ENCODE results near the gene AUTS2.

Gene AUTS2

DNA sequence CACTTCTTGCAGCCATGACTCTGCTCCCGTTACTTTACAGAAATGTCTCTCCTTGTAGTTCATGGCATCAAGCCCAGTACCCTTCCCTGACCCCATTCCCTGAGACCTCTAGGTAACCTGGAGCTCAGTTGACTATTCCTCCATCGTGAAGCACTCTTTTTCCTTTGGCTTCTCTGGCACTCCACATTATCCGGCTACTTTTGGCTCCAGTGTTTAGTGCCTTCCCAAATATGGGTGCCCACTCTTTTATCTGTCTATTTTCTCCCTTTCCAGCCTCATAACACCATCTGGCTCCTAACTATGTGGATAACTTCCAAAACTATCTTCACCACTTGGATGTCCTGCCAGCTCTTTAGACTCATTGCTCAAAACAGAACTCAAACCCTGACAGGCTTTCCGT lies 788.9 kb downstream of the AUTS2 start:
- Mint-ChIP-seq H3K4me3 (no peak overlapping the region), H3K27ac (no peak overlapping the region), H3K36me3 (no peaks in the 10 kb centered on the region), H3K27me3 (no peaks in the 10 kb centered on the region), H3K9me3 (ENCODE audit: low read depth) (no peaks in the 10 kb centered on the region), H3K4me1 (ENCODE audit: low read depth) (no peaks in the 10 kb centered on the region)

DNA sequence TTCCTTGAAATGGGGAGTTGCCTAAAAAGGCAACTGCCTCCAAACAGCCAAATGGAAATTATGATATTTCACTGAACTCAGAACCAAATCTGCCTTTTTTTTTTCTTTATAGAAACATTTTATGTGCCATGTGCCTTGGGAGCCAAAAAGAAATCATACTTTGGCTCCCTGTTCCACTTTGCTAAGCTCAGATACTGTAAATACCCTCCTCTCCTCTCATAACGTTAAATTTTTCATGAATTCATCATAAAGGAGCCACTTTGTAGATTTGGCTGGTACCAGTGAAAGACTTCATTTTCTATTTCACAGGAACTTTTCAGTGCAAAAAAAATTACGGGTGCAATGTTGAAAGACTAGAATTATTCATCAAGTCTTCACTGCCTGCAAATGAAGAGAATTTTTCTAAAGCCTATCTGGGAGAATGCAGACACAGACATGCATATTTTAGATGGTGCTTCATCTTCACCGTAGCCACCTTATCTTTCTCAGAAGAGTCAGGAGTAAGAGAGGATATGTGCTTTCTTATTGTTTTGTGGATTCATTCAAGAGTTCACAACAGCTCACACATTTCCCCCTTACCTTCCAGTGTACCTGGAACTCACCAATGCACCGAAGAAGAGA lies 791.4 kb downstream of the AUTS2 start:
- Mint-ChIP-seq H3K9me3 (ENCODE audit: low read depth) (no peaks in the 10 kb centered on the region), H3K27me3 (no peaks in the 10 kb centered on the region), H3K4me1 (ENCODE audit: low read depth) (no peaks in the 10 kb centered on the region), H3K27ac (no peak overlapping the region), H3K36me3 (no peaks in the 10 kb centered on the region), H3K4me3 (no peak overlapping the region)

DNA sequence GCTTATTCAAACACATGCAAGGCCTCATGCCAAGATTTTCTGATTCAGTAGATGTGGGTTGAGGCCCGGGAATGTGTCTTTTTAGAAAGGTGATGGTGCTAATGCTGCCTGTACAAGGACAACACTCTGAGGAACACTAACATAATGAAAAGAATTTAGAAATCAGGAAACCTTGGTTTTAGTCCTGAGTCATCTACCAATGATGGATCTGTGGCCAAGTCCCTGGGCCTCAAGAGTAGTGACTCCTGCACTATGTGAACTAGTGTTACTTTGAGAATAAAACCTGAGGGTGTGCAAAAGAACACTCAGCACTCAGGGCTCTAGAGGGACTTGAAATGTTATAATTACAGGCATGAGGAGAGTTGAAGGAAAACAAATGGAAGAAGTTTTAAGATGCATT lies 792.0 kb downstream of the AUTS2 start:
- Mint-ChIP-seq H3K9me3 (ENCODE audit: low read depth) (no peaks in the 10 kb centered on the region), H3K36me3 (no peaks in the 10 kb centered on the region)

DNA sequence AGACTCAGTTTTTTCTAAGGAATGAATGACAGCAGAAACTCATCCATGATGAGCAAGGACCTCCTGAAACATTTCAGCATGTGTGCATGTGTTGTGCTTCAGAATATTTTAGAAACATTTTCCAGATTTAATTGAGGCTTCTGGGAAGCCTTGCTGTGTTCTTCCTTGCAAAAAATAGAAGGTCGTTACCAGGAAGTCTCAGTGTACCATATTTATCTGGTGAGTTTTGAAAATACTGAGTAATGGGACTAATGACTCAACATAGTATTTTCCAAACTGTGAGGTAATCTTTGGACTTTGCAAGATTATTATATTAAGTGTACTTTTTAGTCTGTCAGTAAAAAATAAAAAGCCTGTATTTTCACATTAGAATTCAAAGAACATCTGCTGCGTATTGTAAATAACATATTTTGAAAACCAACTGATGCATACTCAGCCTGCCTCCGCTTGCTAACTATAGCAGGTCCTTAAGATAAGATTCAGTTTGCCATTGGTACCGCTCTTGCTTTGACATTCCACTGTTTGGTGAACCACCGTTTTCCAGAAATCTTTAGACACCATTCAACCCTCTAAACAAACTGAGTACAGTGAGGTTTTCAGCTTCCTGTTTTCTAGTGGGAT lies 794.1 kb downstream of the AUTS2 start:
- H3K27ac Mint-ChIP-seq: no peak overlapping the region
- H3K36me3 Mint-ChIP-seq: no peaks in the 10 kb centered on the region
- H3K27me3 Mint-ChIP-seq: no peaks in the 10 kb centered on the region
- H3K9me3 Mint-ChIP-seq (ENCODE audit: low read depth): no peaks in the 10 kb centered on the region
- H3K4me1 Mint-ChIP-seq (ENCODE audit: low read depth): no peaks in the 10 kb centered on the region
- no peak overlapping the region for H3K4me3 Mint-ChIP-seq

More for the DNA sequence above, 792.0 kb downstream of the AUTS2 start:
- no peaks in the 10 kb centered on the region for H3K4me1 Mint-ChIP-seq (ENCODE audit: low read depth)
- no peaks in the 10 kb centered on the region for H3K27me3 Mint-ChIP-seq
- no peak overlapping the region for H3K27ac Mint-ChIP-seq
- no peak overlapping the region for H3K4me3 Mint-ChIP-seq

DNA sequence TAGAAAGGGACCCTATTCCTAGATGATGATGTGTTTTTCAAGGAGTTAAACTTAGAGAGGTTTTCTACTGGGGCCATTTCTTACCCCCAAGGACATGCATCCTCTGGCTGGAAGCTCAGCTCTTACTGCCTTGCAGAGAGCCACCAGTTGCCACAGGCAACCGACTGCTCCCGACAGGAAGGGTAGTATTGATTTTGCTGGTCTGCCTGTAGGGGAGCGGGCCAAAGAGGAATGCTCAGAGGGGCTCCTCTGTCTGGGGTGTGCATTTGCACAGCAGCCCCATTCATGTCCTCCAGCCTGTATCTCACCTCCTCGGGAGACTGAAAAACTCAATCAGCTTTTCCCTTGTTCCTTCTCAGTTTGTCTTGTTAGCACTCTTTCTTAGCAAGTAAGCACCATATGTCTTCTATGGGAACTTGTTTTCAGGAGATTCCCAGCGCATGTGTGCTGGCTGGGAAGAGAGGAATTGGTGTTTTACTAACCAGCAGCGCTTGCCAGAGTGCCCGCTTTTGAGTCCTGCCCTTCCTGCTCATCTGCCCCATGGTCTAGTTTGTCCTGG lies 794.7 kb downstream of the AUTS2 start:
- no peaks in the 10 kb centered on the region for H3K9me3 Mint-ChIP-seq (ENCODE audit: low read depth)
- H3K36me3 Mint-ChIP-seq: no peaks in the 10 kb centered on the region
- no peaks in the 10 kb centered on the region for H3K27me3 Mint-ChIP-seq
- no peaks in the 10 kb centered on the region for H3K4me1 Mint-ChIP-seq (ENCODE audit: low read depth)
- no peak overlapping the region for H3K4me3 Mint-ChIP-seq
- no peak overlapping the region for H3K27ac Mint-ChIP-seq

DNA sequence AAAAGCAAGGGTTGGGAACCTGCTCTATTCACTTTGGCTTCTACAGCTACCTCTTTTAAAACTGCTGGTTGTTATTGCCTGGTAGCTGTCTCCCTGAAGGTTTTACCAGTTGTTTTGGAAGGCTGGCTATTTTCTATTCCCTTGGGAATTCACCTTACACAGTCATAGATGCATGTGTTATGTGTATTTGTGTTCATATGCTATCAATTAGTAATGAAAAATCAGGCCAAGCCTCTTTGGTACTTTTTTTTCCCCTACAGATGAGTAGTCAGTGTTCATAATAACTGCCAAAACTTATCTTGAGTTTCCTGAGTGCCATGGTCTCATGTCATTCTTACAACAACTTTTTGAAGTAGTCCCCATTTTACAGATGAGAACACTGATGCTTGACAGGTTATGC lies 795.7 kb downstream of the AUTS2 start:
- no peaks in the 10 kb centered on the region for H3K27me3 Mint-ChIP-seq
- no peaks in the 10 kb centered on the region for H3K4me1 Mint-ChIP-seq (ENCODE audit: low read depth)
- H3K9me3 Mint-ChIP-seq (ENCODE audit: low read depth): no peaks in the 10 kb centered on the region
- H3K27ac Mint-ChIP-seq: no peak overlapping the region
- no peak overlapping the region for H3K4me3 Mint-ChIP-seq
- H3K36me3 Mint-ChIP-seq: no peaks in the 10 kb centered on the region

DNA sequence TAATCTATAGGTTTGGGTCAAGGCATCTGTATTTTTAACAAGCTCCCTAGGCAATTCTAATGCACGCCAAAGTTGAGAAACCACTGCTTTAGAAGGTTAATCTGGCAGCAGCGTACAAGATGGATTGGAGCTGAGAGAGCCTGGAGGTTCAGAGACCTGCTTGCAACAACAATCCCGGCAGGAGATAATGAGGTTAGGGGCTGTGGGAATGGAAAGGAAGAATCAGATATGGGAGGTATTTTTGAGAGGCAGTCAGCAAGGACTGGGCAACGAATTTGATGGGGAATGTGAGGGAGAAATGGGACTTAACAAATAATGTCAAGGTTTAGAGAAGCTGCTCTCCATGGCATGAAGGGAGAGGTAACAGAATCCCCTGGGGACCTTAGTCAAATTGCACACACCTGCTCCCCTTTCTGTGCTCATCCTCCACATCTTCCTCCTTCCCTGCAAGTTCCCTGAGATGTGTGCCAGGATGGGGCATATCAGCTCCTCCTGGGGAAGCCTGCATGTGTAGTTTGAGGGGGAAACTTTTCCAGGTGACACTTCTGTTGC lies 802.6 kb downstream of the AUTS2 start:
- no peaks in the 10 kb centered on the region for H3K9me3 Mint-ChIP-seq (ENCODE audit: low read depth)
- no peaks in the 10 kb centered on the region for H3K4me1 Mint-ChIP-seq (ENCODE audit: low read depth)
- H3K27ac Mint-ChIP-seq: no peak overlapping the region
- H3K36me3 Mint-ChIP-seq: no peaks in the 10 kb centered on the region
- no peak overlapping the region for H3K4me3 Mint-ChIP-seq
- H3K27me3 Mint-ChIP-seq: peaks cover 4% of the 10 kb centered on the region

DNA sequence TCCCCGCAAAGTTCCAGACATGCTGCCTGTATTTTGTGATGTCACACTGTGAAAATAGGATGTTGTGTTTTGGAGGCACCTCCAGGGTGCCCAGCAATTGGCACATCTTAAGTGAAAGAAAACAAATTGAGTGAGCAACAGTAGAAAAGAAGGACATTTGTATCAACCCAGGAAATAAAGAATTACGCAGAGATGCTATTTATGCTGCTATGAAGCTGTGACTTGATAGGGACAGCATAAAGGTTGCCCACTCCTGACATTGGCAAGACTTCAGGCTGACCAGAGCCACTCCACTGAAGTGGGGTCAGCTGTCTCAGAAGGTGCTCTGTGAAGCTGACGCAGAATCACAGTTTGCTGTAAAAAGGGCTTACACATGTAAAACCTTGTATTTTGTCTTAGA lies 803.8 kb downstream of the AUTS2 start:
- Mint-ChIP-seq H3K9me3 (ENCODE audit: low read depth) (no peaks in the 10 kb centered on the region), H3K4me1 (ENCODE audit: low read depth) (no peaks in the 10 kb centered on the region), H3K36me3 (no peaks in the 10 kb centered on the region), H3K27ac (no peak overlapping the region), H3K27me3 (peaks cover 4% of the 10 kb centered on the region), H3K4me3 (no peak overlapping the region)

DNA sequence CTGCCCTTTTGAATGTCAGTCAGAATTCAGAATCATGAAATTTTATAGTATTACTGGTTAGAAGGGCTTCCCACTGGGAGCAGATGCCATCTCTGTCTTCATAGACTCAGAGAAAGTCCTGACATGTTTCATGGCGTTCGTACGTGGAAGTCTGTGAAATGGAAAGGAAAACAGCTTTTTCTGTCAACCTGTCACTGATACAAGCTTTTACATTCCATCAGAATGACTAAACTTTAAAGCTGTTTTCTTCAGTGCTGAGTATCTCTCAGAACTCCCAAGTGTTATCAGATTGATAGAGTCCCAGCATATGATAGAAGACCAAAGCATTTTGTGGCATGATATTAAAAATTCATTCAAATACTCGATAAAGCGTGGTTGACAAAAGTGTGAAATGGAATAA lies 807.0 kb downstream of the AUTS2 start:
- Mint-ChIP-seq H3K36me3 (no peaks in the 10 kb centered on the region), H3K4me3 (no peak overlapping the region), H3K27me3 (peaks cover 3% of the 10 kb centered on the region), H3K27ac (no peak overlapping the region), H3K4me1 (ENCODE audit: low read depth) (no peaks in the 10 kb centered on the region), H3K9me3 (ENCODE audit: low read depth) (no peaks in the 10 kb centered on the region)

DNA sequence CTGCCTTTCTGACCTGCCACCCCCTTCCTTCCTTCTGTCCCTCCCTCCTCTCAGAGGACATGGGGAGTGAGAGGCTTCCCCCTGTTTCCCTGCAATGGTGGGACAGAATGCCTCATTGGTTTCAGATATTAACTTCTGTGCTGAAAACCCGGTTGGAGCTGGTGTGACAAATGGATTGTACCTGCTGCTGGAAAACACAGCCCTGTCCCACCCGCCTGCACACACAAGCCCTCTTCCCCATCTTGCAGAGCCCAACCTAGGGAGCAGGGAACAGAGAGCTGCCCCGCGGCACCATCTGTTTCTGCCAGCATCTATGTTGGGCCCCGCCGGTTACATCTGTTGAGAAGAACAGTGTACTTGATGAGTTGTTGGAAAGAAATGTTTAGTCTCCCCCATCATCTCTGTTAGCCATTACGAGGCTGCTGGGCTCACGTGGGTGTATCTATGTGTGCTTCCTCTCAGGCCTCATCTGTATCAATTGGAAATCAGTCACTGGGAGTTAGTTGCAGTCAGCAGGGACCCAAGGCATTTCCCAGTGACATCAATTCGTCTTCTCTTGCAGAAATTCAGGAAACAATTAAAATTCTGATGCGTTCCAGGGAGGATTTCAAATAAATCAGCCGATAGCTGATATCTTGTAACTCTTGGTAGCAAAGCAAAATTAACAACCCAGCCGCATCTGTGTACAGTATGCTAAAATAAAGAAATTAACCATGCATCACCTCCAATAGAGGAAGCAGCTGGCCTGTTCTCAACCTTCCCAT lies 808.1 kb downstream of the AUTS2 start:
- H3K4me1 Mint-ChIP-seq (ENCODE audit: low read depth): no peaks in the 10 kb centered on the region
- H3K27ac Mint-ChIP-seq: no peak overlapping the region
- H3K4me3 Mint-ChIP-seq: no peak overlapping the region
- no peaks in the 10 kb centered on the region for H3K9me3 Mint-ChIP-seq (ENCODE audit: low read depth)
- H3K36me3 Mint-ChIP-seq: no peaks in the 10 kb centered on the region
- no peaks in the 10 kb centered on the region for H3K27me3 Mint-ChIP-seq

DNA sequence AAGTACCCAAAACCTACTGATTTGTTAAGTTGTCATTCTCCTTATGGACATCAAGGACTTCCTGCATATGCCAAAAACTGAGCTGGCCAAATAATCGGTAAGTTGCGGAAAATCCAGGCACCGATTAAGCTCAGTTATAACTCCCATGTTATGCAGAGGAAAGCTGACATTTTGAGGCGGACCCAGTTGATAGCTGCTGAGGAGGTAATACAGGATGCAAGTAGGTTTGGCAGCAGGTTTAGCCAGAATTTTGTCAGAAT lies 808.6 kb downstream of the AUTS2 start:
- Mint-ChIP-seq H3K27ac (no peak overlapping the region), H3K36me3 (no peaks in the 10 kb centered on the region), H3K27me3 (no peaks in the 10 kb centered on the region), H3K9me3 (ENCODE audit: low read depth) (no peaks in the 10 kb centered on the region), H3K4me3 (no peak overlapping the region), H3K4me1 (ENCODE audit: low read depth) (no peaks in the 10 kb centered on the region)

DNA sequence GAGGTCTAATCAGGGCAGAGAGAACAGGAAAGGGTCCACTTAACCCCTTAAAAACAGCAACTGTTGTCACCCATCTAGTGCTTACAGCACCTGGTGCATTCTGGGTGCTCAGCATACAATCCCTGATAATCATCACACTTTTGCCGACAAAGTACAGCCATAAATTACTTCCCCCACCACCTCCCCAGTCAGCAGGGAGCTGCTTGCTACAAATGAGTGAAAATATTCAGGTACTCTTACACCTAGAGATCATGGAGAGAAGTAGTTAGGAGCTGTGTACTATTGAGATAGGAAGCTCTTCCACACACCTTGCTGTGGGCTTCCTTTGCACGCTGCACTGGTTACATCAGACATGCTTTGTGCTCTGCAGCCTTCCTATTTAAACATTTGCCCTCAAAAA lies 810.2 kb downstream of the AUTS2 start:
- Mint-ChIP-seq H3K27ac (no peak overlapping the region), H3K4me1 (ENCODE audit: low read depth) (no peaks in the 10 kb centered on the region), H3K36me3 (no peaks in the 10 kb centered on the region)

DNA sequence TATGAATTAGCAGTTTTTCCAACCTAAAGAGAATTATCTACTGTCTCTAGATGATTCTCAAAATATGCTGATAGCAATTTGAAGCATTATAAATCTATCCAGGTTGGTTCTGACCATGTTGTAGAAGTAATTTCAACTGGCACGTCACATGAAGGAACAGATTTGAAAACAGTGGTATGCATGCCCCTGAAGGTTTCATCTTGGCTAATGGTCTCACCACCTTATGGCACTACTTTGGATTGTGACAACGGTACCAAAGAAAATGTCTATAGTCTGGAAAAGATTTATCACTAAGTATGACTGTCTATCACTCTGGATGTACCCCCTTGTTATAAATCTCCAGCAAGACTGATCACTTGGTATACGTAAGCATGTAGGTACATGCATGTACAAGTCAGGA lies 810.6 kb downstream of the AUTS2 start:
- Mint-ChIP-seq H3K27ac (no peak overlapping the region), H3K9me3 (ENCODE audit: low read depth) (no peaks in the 10 kb centered on the region), H3K4me3 (no peak overlapping the region), H3K36me3 (no peaks in the 10 kb centered on the region), H3K4me1 (ENCODE audit: low read depth) (no peaks in the 10 kb centered on the region), H3K27me3 (no peaks in the 10 kb centered on the region)

More for the DNA sequence above, 810.2 kb downstream of the AUTS2 start:
- no peaks in the 10 kb centered on the region for H3K27me3 Mint-ChIP-seq
- no peak overlapping the region for H3K4me3 Mint-ChIP-seq
- no peaks in the 10 kb centered on the region for H3K9me3 Mint-ChIP-seq (ENCODE audit: low read depth)

DNA sequence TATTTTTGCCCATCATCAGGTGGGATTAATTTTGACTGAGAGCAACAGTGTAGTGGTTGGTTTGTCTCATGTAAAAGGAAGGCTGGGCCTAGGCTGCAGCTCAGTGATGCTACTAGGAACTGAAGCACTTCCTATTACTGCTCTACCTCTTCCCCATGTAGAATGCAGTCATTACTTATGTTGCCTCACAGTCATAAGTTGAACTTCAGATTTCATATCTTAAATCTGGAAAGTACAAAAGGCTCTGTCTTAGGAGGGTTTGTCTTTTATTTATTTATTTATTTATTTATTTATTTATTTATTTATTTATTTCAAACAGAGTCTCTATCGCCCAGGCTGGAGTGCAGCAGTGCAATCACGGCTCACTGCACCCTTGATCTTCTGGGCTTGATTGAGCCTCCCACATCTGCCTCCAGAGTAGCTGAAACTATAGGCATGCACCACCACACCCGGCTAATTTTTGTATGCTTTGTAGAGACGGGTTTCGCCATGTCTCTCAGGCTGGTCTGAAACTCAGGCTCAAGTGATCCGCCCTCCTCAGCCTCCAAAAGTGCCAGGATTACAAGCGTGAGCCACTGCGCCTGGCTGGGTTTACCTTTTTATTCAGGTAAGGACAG lies 812.0 kb downstream of the AUTS2 start:
- no peaks in the 10 kb centered on the region for H3K36me3 Mint-ChIP-seq
- H3K9me3 Mint-ChIP-seq (ENCODE audit: low read depth): no peaks in the 10 kb centered on the region
- H3K27ac Mint-ChIP-seq: no peak overlapping the region
- no peak overlapping the region for H3K4me3 Mint-ChIP-seq
- H3K27me3 Mint-ChIP-seq: no peaks in the 10 kb centered on the region
- H3K4me1 Mint-ChIP-seq (ENCODE audit: low read depth): no peaks in the 10 kb centered on the region

DNA sequence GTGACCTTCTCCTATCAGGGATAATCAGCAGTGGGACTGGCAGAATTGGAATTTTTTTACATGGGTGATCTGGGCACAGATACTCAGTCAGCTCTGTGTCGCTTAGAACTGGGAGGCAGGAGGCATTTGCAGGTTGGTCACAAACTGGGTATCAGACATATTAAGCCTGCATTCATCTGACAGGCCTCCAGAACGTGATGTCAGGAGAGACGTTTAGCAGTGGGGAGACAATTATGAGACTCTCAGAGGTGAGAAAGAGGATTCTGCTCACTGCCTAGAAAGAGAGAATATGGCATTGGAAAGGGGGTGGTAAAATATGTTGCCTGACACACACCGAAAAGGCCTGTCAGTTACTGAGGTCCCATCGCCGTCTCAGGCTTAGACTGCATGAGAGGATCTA lies 816.1 kb downstream of the AUTS2 start:
- Mint-ChIP-seq H3K9me3 (ENCODE audit: low read depth) (no peaks in the 10 kb centered on the region), H3K36me3 (no peaks in the 10 kb centered on the region), H3K4me1 (ENCODE audit: low read depth) (no peaks in the 10 kb centered on the region), H3K27me3 (no peaks in the 10 kb centered on the region), H3K27ac (no peak overlapping the region), H3K4me3 (no peak overlapping the region)
